Neural cell (in vitro differentiated cells): ENCODE measurements around the gene PKIB. TPM values are rescaled to one million over a fixed set of nuclear protein-coding genes. Genes with fewer than 3 reads are reported as not detected.

Source experiments
- H2AFZ ChIP-seq: fragments of 200-600, 300-800 bp; sonication (generic), shearing (Covaris generic); 2 replicates; pipeline ENCODE4 v1.6.0; 2014; ENCODE audit warnings: low read depth, mild to moderate bottlenecking, antibody characterized with exemption, low read length, moderate library complexity
- H3F3A ChIP-seq: fragments of 200-600 bp; shearing (Covaris generic); 2 replicates; pipeline ENCODE4 v1.6.1; 2016; ENCODE audit warnings: mild to moderate bottlenecking, moderate library complexity, mixed read lengths, antibody characterized with exemption, low read length; ENCODE audit not compliant: insufficient read depth, poor library complexity, severe bottlenecking
- H3K27ac ChIP-seq: fragments of 200-600, 300-800 bp; sonication (generic), shearing (Covaris generic); 2 replicates; pipeline ENCODE4 v1.5.1; 2014; ENCODE audit warnings: mild to moderate bottlenecking, low read length, moderate library complexity
- H3K27me3 ChIP-seq: fragments of 300-800, 200-600 bp; sonication (generic), shearing (Covaris generic); 2 replicates; pipeline ENCODE4 v1.6.0; 2014; ENCODE audit warnings: mild to moderate bottlenecking, low read depth, low read length, moderate library complexity; ENCODE audit not compliant: insufficient read depth
- H3K36me3 ChIP-seq: fragments of 300-800, 200-600 bp; sonication (generic), shearing (Covaris generic); 2 replicates; pipeline ENCODE4 v1.5.1; 2014; ENCODE audit warnings: mild to moderate bottlenecking, antibody characterized with exemption, low read length, moderate library complexity; ENCODE audit not compliant: insufficient read depth
- H3K4me2 ChIP-seq: fragments of 300-800, 200-600 bp; sonication (generic), shearing (Covaris generic); 2 replicates; pipeline ENCODE4 v1.6.0; 2014; ENCODE audit warnings: mild to moderate bottlenecking, low read length
- H3K4me3 ChIP-seq: fragments of 300-800, 200-600 bp; sonication (generic), shearing (Covaris generic); 2 replicates; pipeline ENCODE4 v1.5.1; 2014; ENCODE audit warnings: mild to moderate bottlenecking, low read length, moderate library complexity
- H3K79me2 ChIP-seq: fragments of 200-600 bp; shearing (Covaris generic); replicated peaks from 2 replicates; pipeline ENCODE4 v1.6.0; 2014; ENCODE audit warnings: mild to moderate bottlenecking, low read length, moderate library complexity; ENCODE audit not compliant: insufficient read depth
- H3K9ac ChIP-seq: fragments of 300-800, 200-600 bp; sonication (generic), shearing (Covaris generic); 2 replicates; pipeline ENCODE4 v1.6.1; 2016; ENCODE audit warnings: mild to moderate bottlenecking, low read length, mixed read lengths
- H3K9me2 ChIP-seq: fragments of 200-600 bp; shearing (Covaris generic); 2 replicates; pipeline ENCODE4 v1.6.1; 2016; ENCODE audit warnings: mild to moderate bottlenecking, low read length, mixed read lengths; ENCODE audit not compliant: insufficient read depth
- H3K9me3 ChIP-seq: fragments of 200-600, 300-800 bp; sonication (generic), shearing (Covaris generic); 2 replicates; pipeline ENCODE4 v1.6.1; 2016; ENCODE audit warnings: mild to moderate bottlenecking, mixed run types, low read length, moderate library complexity, mixed read lengths
- H4K20me1 ChIP-seq: fragments of 200-600 bp; shearing (Covaris generic); 2 replicates; pipeline ENCODE4 v1.6.1; 2016; ENCODE audit warnings: mild to moderate bottlenecking, mixed run types; ENCODE audit not compliant: insufficient read depth
- CTCF ChIP-seq: fragments of 450-650 bp; IDR thresholded peaks from 2 replicates; pipeline ENCODE4 v1.5.1; 2014; ENCODE audit warnings: antibody characterized with exemption, mild to moderate bottlenecking, moderate library complexity; ENCODE audit not compliant: poor library complexity, severe bottlenecking
- EP300 ChIP-seq: fragments of 450-650 bp; conservative IDR thresholded peaks from 2 replicates; pipeline ENCODE4 v1.6.1; 2014; ENCODE audit warnings: antibody characterized with exemption, mild to moderate bottlenecking, moderate library complexity; ENCODE audit not compliant: poor library complexity, severe bottlenecking
- EZH2 ChIP-seq: fragments of 200-600, 300-800 bp; shearing (Covaris generic), sonication (generic); IDR thresholded peaks from 2 replicates; pipeline ENCODE4 v1.6.1; 2014; ENCODE audit warnings: antibody characterized with exemption, low read length, borderline replicate concordance, mild to moderate bottlenecking; ENCODE audit not compliant: insufficient read depth, poor library complexity, severe bottlenecking
- MXI1 ChIP-seq: fragments of 450-650 bp; conservative IDR thresholded peaks from 2 replicates; pipeline ENCODE4 v1.6.1; 2014; ENCODE audit warnings: antibody characterized with exemption, mild to moderate bottlenecking; ENCODE audit not compliant: poor library complexity, severe bottlenecking
- POLR2AphosphoS5 ChIP-seq: IDR thresholded peaks from 2 replicates; pipeline ENCODE4 v1.6.1; 2012
- RAD21 ChIP-seq: fragments of 450-650 bp; conservative IDR thresholded peaks from 2 replicates; pipeline ENCODE4 v1.6.1; 2014; ENCODE audit warnings: antibody characterized with exemption, mild to moderate bottlenecking, moderate library complexity
- SMC3 ChIP-seq: fragments of 450-650 bp; conservative IDR thresholded peaks from 2 replicates; pipeline ENCODE4 v1.6.1; 2014; ENCODE audit warnings: antibody characterized with exemption, mild to moderate bottlenecking, moderate library complexity; ENCODE audit not compliant: poor library complexity
- TAF1 ChIP-seq: IDR thresholded peaks from 2 replicates; pipeline ENCODE4 v1.6.1; 2012; ENCODE audit warnings: low read depth
- polyA plus RNA-seq: library from polyadenylated mRNA; depleted of rRNA; stranded (reverse); fragments of >200 nt; gene quantifications from 2 replicates; pipeline ENCODE4 v1.2.3, GENCODE V29; 2014
- TF ChIP-seq, protein P1 (sequence below): IDR thresholded peaks from 2 replicates; pipeline ENCODE4 v1.6.1; 2012; ENCODE audit warnings: borderline replicate concordance

Gene PKIB
- polyA plus RNA-seq, 1 donor from 2014 or later, result 22.8 TPM

DNA sequence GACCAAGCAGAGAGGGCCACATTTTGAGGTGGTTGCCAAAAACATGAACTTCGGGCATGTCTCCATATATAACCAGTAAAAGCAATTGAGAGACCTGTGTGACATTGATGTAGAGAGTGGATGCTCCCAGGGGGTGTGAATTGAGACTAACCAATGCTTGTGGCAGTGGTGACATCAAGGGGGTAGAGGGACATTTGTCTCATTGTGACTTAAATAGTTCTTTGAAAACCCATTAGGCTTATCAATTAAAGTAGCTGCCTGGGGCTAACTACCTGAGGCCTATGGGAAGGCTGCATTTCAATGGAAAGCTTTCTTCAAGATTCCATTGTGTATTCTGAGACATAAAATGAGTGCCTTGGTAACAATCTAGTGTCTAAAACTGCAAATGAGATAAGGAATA is 87.3 kb downstream of the PKIB start:
- TF ChIP-seq EZH2, result no peak
- TF ChIP-seq CTCF, result no peak
- H4K20me1 ChIP-seq, result no peaks in the 10 kb centered on the region
- no peaks in the 10 kb centered on the region for H3K9me3 ChIP-seq
- no peaks in the 10 kb centered on the region for H3K36me3 ChIP-seq
- H2AFZ ChIP-seq, result no peak overlapping the region
- no peak overlapping the region for H3K9ac ChIP-seq
- H3K27ac ChIP-seq, result no peak overlapping the region
- H3K4me3 ChIP-seq, result no peak overlapping the region
- H3F3A ChIP-seq, result no peaks in the 10 kb centered on the region
- H3K27me3 ChIP-seq, result no peaks in the 10 kb centered on the region
- H3K79me2 ChIP-seq, result no peaks in the 10 kb centered on the region
- H3K9me2 ChIP-seq, result no peaks in the 10 kb centered on the region
- H3K4me2 ChIP-seq, result no peak overlapping the region

- Histone ChIP-seq H2AFZ (no peak overlapping the region), H3F3A (no peaks in the 10 kb centered on the region), H4K20me1 (no peaks in the 10 kb centered on the region), H3K9ac (no peak overlapping the region), H3K27ac (no peak overlapping the region), H3K4me3 (no peak overlapping the region), H3K9me3 (no peaks in the 10 kb centered on the region), H3K79me2 (no peaks in the 10 kb centered on the region), H3K9me2 (no peaks in the 10 kb centered on the region), H3K36me3 (no peaks in the 10 kb centered on the region), H3K27me3 (no peaks in the 10 kb centered on the region), H3K4me2 (no peak overlapping the region)
- TF ChIP-seq EP300 (no peak), SMC3 (no peak), CTCF (no peak), TAF1 (no peak), EZH2 (no peak), POLR2AphosphoS5 (no peak), RAD21 (no peak), MXI1 (no peak)
- TF ChIP-seq, protein P1, sequence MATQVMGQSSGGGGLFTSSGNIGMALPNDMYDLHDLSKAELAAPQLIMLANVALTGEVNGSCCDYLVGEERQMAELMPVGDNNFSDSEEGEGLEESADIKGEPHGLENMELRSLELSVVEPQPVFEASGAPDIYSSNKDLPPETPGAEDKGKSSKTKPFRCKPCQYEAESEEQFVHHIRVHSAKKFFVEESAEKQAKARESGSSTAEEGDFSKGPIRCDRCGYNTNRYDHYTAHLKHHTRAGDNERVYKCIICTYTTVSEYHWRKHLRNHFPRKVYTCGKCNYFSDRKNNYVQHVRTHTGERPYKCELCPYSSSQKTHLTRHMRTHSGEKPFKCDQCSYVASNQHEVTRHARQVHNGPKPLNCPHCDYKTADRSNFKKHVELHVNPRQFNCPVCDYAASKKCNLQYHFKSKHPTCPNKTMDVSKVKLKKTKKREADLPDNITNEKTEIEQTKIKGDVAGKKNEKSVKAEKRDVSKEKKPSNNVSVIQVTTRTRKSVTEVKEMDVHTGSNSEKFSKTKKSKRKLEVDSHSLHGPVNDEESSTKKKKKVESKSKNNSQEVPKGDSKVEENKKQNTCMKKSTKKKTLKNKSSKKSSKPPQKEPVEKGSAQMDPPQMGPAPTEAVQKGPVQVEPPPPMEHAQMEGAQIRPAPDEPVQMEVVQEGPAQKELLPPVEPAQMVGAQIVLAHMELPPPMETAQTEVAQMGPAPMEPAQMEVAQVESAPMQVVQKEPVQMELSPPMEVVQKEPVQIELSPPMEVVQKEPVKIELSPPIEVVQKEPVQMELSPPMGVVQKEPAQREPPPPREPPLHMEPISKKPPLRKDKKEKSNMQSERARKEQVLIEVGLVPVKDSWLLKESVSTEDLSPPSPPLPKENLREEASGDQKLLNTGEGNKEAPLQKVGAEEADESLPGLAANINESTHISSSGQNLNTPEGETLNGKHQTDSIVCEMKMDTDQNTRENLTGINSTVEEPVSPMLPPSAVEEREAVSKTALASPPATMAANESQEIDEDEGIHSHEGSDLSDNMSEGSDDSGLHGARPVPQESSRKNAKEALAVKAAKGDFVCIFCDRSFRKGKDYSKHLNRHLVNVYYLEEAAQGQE, result no peak
Measured at GRCh38 chr6:122701666-122702065, 91.5 kb downstream of the PKIB start.
